HL-60/S4 treated with retinoic acid at 250 ng/mL for 4 days and 3 days (cell line): Measurements from ENCODE around the gene VPS51.

ENCODE experiments used
- in situ Hi-C: fragments of 300-500 bp; cut with MboI; formaldehyde crosslinking; loops from 2 replicates; pipeline ENCODE4 v1.7.0; 2022; ENCODE audit warnings: low sequenced_read_pairs

The VPS51 gene

DNA sequence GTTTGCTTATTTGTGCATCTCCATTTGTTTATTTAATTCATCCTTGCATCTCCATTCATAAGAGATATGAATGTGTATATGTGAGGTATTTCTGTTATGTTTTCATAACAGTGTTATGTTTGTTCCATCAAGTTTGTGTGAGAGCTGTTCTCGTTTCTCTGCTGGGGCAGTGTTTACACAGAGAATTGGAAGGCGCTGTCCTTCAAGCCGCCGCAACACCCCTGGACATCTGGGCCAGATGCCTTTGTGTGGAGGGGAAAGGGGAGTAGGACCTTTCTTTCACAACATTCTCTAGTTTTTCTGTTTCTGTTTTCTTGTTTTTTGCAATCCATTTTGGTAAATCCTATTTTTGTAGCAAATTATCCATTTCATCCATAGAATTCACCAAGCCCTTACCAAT is 8.6 kb downstream of the VPS51 start:
- in situ Hi-C loops, result no loop called here

DNA sequence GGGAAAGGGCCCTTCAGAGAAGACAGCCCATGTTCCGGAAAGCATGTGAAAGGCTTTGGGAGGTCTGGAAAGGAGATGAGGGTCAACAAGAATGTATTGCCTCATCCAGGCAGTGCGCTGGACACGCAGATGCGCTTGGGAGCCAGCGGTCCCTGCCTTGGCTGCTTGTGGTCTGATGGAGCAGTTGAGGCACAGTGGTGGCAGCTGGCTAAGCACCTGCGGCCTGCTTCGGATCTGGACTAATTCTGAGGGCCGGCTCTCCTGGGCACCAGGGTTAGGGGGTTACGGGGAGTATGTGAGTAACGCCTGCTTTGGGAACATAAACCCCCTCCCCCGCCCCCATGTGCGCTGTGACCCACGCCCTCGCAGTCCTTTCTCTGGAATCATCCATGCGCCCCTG is 11.1 kb downstream of the VPS51 start:
- in situ Hi-C loops, result no loop called here

DNA sequence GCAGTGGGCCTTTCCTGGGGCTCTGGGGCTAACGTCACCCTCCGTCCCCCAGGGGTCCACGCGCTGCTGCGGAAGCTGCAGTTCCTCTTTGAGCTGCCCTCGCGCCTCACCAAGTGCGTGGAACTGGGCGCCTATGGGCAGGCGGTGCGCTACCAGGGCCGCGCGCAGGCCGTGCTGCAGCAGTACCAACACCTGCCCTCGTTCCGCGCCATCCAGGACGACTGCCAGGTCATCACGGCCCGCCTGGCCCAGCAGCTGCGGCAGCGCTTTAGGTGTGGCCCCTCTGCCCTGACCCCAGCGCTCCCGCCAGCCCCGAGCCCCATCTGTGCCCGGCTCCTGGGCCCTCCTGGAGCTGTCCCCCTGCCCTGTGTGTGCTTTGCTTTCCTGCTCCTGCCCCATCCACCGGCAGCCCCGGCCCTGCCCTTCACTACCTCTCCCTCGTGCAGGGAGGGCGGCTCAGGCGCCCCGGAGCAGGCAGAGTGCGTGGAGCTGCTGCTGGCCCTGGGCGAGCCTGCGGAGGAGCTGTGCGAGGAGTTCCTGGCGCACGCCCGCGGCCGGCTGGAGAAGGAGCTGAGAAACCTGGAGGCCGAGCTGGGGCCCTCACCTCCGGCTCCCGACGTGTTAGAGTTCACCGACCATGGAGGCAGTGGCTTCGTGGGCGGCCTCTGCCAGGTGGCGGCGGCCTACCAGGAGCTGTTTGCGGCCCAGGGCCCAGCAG is 11.9 kb downstream of the VPS51 start:
- in situ Hi-C loops, result no loop called here

DNA sequence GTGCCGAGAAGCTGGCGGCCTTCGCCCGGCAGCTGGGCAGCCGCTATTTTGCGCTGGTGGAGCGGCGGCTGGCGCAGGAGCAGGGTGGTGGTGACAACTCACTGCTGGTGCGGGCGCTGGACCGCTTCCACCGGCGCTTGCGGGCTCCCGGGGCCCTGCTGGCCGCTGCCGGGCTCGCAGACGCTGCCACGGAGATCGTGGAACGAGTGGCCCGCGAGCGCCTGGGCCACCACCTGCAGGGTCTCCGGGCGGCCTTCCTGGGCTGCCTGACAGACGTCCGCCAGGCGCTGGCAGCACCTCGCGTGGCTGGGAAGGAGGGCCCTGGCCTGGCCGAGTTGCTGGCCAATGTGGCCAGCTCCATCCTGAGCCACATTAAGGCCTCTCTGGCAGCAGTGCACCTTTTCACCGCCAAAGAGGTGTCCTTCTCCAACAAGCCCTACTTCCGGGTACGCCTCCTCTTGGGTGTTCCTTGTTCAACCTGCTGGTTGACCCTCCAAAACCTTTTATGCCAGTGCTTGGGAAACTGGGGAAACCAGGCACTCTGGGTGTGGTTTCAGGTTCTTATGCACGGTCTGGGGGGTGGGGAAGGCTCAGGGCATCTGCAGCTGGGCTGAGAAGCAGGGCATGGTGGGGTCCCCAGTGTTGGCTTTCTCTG is 12.6 kb downstream of the VPS51 start:
- in situ Hi-C loops, result no loop called here

DNA sequence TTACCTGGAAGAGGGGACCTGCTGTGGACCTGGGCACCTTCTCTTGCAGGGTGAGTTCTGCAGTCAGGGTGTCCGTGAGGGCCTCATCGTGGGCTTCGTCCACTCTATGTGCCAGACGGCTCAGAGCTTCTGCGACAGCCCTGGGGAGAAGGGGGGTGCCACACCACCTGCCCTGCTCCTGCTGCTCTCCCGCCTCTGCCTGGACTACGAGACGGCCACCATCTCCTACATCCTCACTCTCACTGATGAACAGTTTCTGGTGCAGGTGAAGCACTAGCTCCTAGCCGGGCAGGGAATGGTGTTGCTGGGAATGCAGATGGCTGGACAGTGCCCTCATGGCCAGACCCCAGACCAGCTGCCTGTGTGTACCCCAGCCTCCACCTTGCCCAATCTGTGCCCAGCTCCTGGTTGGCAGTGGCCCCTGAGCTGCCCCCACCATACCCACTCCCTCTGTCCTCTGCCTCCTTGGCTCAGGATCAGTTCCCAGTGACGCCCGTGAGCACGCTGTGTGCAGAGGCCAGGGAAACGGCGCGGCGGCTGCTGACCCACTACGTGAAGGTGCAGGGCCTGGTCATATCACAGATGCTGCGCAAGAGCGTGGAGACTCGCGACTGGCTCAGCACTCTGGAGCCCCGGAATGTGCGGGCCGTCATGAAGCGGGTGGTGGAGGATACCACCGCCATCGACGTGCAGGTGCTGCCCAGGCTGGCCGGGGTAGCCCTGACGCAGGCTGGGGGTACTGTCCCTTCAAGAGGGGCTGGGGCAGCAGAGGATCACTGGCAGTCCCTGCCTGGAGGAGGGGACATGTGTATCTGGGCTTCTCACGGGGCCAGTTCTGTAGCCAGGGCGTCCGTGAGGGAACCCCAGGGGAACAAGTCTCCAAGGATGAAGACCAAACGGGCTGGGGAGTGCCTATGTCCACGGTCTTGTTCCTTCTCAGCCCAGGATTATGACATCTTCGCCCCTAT is 13.5 kb downstream of the VPS51 start:
- in situ Hi-C loops, result no loop called here

DNA sequence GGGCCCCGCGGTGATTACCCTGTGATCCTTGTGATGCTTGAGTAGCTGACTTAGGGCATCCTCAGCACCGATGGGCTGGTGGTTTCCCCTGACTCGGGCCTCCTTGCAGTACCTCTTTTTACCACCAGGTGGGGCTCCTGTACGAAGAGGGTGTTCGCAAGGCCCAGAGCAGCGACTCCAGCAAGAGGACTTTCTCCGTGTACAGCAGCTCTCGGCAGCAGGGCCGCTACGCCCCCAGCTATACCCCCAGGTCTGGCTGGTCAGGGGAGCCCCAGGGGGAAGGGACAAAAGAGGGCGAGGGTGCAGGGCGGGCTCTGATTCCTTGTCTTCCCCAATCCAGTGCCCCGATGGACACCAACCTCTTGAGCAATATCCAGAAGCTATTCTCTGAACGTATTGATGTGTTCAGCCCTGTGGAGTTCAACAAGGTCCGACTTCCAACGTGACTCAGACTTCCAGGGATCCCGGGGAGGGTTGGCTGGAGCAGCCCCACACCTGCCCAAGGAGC is 14.4 kb downstream of the VPS51 start:
- in situ Hi-C loops, result no loop called here

DNA sequence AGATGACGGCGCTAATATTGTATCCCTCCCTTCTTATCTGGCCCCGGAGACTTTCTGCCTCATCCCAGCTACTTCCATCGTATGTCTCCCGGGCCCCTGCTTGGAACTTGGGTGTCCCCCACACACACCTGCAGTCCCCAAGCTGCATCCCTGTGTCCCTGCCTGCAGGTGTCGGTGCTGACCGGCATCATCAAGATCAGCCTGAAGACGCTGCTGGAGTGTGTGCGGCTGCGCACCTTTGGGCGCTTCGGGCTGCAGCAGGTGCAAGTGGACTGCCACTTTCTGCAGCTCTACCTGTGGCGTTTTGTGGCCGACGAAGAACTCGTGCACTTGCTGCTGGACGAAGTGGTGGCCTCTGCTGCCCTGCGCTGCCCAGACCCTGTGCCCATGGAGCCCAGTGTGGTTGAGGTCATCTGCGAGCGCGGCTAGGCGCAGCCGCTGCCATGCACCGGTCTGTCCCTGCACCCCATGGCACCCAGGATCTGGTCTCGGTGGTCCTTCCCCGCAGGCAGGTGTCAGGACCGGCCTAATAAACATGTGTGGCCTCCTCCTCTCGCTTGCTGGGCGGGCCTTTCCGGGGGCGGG is 15.2 kb downstream of the VPS51 start:
- in situ Hi-C loops, result no loop called here

DNA sequence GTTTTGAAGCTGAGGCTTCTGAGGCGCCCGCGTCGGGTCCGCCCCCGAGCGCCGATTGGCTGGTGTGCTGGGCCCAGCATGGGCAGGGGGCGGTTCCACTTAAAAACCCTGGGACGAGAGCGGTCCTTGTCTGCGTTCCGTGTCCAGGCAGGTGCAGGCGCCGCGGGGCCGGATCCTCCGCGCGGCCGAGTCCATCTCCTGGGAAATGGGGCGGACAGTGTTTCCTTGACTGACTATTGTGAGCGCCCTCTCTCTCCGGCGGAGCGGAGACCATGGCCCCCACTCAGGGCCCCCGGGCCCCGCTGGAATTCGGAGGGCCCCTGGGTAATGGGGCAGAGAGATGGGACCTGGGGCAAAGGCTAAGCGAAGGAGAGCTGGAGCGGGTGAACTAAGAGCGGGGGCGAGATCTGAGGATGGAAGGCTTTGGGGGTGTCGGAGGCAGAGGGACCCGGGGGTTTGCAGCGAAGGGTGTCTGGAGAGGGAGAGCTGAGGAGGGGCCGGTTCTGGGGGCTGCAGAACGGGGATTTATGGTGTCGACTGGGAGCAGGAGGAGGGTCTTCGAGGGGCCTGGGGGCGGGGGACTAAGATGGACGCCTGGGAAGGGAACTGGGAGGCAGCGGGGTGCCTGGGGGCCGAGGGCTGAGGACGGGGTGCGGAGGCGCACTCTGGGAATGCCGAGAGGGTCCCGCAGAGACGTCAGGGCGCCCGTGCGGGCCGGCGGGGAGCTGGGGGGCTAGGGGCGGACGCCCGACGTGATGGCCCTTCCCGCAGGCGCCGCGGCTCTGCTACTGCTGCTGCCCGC is 15.9 kb downstream of the VPS51 start, which contains the start of gene TM7SF2:
Gene TM7SF2, plus strand, starts transcription at position 129 of the 802 bp plus-strand sequence. Its CDS starts 144 bp downstream, at position 273.
- in situ Hi-C loops, result no loop called here

DNA sequence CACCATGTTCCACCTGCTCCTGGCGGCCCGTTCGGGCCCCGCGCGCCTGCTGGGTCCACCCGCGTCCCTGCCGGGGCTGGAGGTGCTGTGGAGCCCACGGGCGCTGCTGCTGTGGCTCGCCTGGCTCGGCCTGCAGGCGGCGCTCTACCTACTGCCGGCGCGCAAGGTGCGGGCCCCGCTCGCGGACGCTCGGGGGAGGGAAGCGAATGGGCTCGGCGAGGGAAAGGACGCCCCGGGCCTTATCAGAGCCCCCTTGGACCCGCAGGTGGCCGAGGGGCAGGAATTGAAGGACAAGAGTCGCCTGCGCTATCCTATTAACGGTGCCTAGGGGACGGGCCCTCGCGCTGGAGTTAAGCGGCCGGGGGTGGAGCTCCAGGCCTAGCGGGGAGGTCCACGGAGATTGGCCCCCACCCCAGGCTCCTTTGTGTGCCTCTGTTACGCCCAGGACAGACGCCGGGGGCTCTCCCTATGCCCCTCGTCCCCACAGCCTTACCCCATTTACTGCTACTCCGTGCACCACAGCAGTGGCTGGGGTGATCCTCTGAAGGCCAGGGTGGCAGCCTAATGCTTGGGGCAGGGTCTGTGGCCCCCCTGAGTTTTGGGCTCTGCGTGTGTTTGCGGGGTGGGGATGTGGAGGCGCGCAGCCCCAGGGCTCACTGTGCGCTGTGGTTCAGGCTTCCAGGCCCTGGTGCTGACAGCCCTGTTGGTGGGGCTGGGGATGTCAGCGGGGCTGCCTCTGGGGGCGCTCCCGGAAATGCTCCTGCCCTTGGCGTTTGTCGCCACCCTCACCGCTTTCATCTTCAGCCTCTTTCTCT is 16.7 kb downstream of the VPS51 start:
- in situ Hi-C loops, result no loop called here

DNA sequence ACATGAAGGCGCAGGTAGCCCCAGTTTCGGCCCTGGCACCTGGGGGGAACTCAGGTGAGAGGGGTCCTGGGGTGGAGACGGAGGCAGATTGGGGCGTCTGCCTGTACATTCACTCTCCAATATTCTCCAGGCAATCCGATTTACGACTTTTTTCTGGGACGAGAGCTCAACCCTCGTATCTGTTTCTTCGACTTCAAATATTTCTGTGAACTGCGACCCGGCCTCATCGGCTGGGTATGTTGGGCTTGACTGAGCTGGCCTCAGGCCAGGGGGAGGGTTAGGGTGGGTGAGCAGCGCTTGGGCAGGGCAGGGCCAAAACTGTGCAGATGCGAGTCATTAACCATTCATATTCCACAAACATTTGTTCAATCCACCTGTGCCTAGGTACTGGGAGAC is 17.3 kb downstream of the VPS51 start:
- in situ Hi-C loops, result no loop called here

DNA sequence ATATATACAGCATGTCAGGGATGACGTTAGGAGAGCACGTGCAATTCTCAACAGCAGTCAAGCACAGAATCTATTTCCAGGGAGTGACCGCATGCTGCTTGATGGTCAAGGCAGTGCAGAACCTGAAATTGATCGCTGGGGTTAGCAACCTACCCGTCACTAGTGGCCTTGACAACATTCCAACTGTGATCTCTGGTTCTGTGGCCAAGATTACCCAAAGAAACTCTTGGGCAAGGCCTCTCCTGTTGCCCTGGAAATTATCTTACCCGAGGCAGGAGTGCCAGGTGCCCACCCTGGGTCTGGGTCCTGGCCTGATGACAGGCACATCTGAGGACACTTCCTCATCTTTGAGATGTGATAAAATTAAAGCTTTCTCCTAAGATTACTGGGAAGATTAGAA is 17.8 kb downstream of the VPS51 start:
- in situ Hi-C loops, result no loop called here

DNA sequence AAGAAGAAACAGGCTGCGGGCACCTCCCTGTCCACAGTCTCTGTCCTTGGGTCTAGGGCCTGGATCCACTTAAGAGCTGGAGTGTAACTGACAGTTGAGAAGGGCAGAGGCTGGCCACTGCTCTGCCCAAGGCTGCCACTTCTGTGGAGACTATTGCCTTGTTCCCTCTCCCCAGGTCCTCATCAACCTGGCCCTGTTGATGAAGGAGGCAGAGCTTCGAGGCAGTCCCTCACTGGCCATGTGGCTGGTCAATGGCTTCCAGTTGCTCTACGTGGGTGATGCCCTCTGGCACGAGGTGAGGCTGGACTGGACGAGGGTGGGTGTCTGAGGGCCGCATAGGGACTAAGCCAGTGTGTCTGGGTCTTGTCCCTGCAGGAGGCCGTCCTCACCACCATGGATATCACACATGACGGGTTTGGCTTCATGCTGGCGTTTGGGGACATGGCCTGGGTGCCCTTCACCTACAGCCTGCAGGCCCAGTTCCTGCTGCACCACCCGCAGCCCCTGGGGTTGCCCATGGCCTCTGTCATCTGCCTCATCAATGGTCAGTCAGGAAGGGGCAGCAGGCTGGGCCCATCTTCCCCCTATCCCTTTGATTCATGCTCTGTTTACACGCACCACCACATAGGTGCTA is 18.6 kb downstream of the VPS51 start:
- in situ Hi-C loops, result no loop called here

DNA sequence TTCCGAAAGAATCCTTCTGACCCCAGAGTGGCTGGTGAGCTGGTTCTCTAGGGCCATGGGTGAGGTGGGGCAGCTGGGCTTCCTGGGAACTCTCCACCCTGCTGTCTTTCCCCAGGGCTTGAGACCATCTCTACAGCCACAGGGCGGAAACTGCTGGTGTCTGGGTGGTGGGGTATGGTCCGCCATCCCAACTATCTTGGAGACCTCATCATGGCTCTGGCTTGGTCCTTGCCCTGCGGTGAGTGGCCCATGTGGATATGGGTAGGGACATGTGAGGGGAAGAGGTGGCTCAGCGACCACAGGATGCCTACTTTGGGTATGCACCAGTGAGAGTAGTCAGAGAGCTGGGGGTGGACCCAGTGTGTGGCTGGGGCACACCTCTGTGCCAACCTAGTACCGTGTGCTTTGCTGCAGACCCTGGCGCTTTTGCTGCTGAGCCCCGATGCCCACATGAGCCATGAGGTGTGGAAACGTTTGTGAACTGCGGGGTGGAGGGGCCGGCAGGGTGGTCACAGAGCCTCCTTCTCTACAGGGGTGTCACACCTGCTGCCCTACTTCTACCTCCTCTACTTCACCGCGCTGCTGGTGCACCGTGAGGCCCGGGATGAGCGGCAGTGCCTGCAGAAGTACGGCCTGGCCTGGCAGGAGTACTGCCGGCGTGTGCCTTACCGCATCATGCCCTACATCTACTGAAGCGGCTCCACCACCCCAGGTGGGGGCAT is 19.5 kb downstream of the VPS51 start:
- in situ Hi-C loops, result no loop called here

DNA sequence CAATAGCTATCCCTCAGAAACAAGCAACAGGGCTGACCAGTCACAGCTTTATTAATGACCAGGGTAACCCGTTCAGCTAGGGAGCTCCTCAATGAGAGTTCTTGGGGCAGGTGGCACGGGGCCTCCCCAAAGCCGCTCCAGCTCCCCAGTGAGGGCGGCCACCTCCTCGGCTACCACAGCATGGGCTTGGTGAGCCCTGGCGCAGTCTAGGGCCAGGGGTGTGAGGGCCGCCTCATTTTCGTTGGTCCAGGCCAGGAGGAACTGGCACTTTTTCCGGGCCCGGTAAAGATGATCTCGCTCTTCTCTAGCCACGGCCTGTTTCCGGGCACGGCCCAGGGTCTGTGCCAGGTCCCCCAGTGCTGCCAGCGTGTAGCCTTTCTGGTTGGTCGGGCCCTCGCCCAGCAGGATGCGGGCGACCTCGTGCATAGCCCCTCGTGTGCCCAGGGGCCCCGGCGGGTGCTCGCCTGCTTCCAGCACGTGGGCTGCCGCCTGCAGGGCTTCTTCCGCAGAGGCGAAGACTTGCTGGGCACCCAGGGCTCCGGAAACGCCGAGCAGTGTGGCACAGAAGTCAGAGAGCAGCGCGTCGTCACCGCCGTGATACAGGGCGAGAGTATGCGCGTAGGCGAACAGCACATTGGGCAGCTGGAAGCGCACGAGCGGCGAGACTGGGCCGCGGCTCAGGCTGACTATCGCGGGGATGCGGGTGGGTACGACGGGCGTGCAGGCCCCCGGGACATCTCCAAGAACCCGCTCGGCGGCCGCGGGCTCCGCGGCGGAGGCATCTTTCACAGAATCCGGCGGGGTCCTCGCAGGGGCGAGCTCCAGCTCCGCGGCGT is 20.6 kb downstream of the VPS51 start:
- in situ Hi-C loops, result no loop called here

DNA sequence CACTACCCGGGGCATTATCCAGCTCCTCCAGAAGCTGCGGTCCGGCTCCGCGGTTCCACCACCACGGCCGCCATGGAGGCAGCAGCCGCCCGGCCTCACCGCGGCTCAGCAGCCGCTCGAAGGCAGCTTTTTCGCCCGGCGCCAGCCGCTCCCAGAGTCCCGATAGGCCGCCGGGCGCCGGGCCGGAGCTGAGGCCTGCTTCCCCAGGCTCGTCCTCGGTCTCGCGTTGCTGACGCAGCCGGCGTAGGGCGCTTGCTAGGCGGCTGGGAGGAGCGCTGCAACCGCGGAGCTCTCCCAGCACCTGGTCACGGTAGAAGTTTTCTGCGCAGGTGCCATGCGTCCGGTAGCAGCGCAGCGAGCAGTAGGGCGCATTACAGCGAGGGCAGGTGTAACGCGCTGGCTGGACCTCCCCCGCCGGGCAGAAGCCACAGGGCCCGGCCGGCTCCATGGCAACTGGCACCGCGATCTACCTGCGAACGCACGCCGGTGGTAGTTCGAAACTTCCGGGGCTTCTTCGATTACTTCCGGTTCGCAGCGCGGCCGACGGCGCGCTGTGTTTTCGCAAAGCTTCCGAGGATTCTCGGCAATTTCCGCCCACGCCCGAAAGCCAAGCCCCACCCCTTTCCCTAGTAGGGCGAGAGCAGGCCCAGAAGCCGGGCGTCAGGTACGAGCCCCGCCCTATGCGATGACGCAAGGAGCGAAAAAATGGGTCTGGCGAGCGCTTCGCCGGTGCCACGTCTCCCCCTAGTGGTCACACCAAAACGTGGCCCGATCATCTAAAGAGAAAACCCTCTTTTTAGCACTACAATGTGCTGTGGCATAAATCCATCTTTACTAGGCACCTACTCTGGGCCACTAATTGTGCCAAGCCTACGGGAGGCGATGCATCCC is 21.4 kb downstream of the VPS51 start, which contains the start of gene ZNHIT2:
Gene ZNHIT2, minus strand, starts transcription at position 496 of the 891 bp plus-strand sequence. Its CDS starts 48 bp downstream, at position 448.
- in situ Hi-C loops, result no loop called here
